ENCODE measurements around the gene TRMT2B.
"Not testable (repeated sequence)": the region's sequence is repeated elsewhere in the genome, so short reads cannot be mapped to it uniquely, and the experiment has no call there.

Gene TRMT2B

GRCh38 chrX:101009090-101009489, 42.8 kb downstream of the TRMT2B start:
- in situ Hi-C loops (cut with HindIII; ENCODE audit: low sequenced_read_pairs): no loop called here
- TF ChIP-seq, protein P1, sequence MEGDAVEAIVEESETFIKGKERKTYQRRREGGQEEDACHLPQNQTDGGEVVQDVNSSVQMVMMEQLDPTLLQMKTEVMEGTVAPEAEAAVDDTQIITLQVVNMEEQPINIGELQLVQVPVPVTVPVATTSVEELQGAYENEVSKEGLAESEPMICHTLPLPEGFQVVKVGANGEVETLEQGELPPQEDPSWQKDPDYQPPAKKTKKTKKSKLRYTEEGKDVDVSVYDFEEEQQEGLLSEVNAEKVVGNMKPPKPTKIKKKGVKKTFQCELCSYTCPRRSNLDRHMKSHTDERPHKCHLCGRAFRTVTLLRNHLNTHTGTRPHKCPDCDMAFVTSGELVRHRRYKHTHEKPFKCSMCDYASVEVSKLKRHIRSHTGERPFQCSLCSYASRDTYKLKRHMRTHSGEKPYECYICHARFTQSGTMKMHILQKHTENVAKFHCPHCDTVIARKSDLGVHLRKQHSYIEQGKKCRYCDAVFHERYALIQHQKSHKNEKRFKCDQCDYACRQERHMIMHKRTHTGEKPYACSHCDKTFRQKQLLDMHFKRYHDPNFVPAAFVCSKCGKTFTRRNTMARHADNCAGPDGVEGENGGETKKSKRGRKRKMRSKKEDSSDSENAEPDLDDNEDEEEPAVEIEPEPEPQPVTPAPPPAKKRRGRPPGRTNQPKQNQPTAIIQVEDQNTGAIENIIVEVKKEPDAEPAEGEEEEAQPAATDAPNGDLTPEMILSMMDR (IDR thresholded peaks at IDR 0.05; ENCODE audit: low read depth, low read length): no peak
- DNase-seq (ENCODE audit: low read depth, low spot score): peak; percentile 20
- H3K4me3 ChIP-seq (ENCODE audit: low read depth, low read length): no peak overlapping the region

DNA sequence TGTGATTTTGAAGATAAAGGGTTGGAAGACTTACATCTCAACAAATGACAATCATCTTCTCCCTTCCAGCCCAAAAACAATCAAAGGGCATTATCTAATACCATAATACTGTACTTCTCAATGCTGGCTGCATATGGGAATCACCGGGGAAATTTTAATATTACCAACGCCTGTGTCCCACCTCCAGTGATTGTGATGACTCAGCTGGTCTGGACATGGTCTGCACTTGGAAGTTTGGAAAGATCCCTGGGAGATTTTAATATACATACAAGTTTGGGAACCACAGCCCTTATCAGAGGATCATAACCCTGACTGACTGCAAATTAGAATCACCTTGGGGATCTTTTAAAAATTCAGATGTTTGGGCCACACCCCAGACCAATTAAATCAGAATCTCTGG, 52.5 kb downstream of the TRMT2B start:
- DNase-seq (ENCODE audit: low read depth, low spot score): no peak
- no peak overlapping the region for H3K4me3 ChIP-seq (ENCODE audit: low read depth, low read length)
- TF ChIP-seq, protein P1 (IDR thresholded peaks at IDR 0.05; ENCODE audit: low read depth, low read length): no peak
- in situ Hi-C loops (cut with HindIII; ENCODE audit: low sequenced_read_pairs): no loop called here

- TF ChIP-seq, protein P1 (IDR thresholded peaks at IDR 0.05; ENCODE audit: low read depth, low read length): no peak
- in situ Hi-C loops (cut with HindIII; ENCODE audit: low sequenced_read_pairs): no loop called here
- DNase-seq (ENCODE audit: low read depth, low spot score): peak; percentile 80
- H3K4me3 ChIP-seq (ENCODE audit: low read depth, low read length): no peak overlapping the region
Measured at GRCh38 chrX:100995469-100995868, 56.4 kb downstream of the TRMT2B start.

DNA sequence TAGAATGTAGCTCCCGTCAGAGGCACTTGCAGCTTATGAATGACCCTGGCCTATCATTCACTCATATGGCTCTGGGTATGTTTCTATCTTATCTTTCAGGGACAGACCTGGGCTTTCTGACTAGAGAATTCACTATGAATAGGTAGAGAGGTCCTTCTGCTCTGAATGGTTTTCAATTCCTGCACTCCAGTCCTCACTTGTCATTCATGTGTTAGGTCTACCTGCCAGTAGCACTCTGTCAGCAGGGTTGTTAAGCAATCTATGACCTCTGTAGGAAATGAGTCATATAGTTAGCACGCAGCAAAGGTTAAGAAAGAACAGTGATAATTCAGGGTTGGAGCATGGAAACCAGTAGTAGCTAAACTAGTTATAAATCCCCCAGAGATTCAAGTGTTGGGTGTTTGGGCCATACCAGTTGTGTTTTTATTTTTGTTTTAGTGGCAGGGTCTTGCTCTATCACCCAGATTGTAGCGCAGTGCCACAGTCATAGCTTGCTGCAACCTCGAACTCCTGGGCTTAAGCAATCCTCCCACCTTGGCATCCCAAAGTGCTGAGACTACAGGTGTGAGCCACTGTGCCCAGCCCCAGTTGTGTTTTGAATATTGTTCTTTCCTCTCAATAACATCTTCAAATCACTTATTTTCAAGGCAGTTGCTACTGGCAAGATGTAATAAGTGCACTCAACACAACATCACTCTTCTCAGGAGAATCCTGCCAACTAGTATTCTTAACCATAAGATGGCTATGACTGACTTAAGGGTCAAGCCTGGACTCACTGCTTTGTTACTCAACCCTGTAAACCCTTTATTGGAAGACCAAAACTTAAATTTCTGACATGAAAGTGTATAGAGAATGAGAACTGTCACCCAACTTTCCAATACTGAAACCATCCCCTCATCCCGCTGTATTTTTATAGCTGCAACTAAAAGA, 57.3 kb downstream of the TRMT2B start:
- DNase-seq (ENCODE audit: low read depth, low spot score): peak; percentile 9
- in situ Hi-C loops (cut with HindIII; ENCODE audit: low sequenced_read_pairs): no loop called here
- H3K4me3 ChIP-seq (ENCODE audit: low read depth, low read length): no peak overlapping the region
- TF ChIP-seq, protein P1 (IDR thresholded peaks at IDR 0.05; ENCODE audit: low read depth, low read length): no peak

DNA sequence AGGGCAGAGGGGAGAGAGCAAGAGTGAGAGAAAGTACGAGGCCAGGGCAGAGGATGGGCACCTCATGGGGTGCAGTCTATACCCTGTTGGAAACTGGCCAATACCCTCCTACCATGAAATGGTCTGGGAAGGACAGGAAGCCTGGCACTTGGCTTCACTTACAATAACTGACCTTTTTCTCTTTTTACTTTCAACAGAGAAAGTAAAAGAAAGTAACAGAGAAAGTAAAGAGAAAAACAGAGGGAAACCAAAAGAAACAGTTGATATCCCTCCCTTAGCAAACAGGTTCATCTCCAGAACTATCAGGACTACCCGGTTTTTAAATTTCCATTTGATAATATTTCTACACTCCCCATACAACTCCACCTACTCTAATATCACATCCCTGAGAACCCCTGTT, 61.8 kb downstream of the TRMT2B start:
- H3K4me3 ChIP-seq (ENCODE audit: low read depth, low read length): no peak overlapping the region
- TF ChIP-seq, protein P1 (IDR thresholded peaks at IDR 0.05; ENCODE audit: low read depth, low read length): no peak
- no peak for DNase-seq (ENCODE audit: low read depth, low spot score)
- in situ Hi-C loops (cut with HindIII; ENCODE audit: low sequenced_read_pairs): no loop called here

DNA sequence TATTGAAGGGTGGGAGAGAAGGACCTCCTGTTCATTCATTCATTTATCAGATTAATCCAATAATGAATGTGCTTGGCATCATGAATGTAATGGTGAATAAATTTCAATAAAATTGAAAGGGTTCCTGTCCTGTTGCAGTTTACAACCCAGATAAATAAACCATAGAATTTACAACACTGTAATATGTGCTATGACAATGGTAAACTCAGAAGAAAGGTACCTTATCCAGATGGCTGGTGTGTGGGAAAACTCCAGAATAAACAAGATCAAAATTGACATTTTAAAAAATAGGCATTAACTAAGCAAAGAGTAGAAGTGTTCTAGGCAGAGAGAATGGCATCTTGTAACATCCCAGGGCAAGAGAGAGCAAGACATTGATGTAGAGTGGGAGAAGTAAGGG, 67.1 kb downstream of the TRMT2B start:
- in situ Hi-C loops (cut with HindIII; ENCODE audit: low sequenced_read_pairs): no loop called here
- TF ChIP-seq, protein P1 (IDR thresholded peaks at IDR 0.05; ENCODE audit: low read depth, low read length): no peak

DNA sequence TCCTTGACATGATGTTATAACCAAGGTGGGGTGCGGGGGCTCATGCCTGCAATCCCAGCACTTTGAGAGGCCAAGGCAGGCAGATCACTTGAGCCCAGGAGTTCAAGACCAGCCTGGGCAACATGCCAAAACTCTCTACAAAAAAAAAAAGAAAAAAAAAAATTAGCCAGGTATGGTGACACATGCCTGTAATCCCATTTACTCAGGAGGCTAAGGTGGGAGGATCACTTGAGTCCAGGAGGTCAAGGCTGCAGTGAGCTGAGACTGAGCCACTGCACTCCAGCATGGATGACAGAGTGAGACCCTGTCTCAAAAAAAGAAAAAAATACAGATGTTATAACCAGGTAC, 70.4 kb downstream of the TRMT2B start:
- DNase-seq (ENCODE audit: low read depth, low spot score); in situ Hi-C loops (cut with HindIII; ENCODE audit: low sequenced_read_pairs); H3K4me3 ChIP-seq (ENCODE audit: low read depth, low read length): not testable (repeated sequence)

More for the DNA sequence above, 67.1 kb downstream of the TRMT2B start:
- no peak for DNase-seq (ENCODE audit: low read depth, low spot score)
- no peak overlapping the region for H3K4me3 ChIP-seq (ENCODE audit: low read depth, low read length)

Data from astrocyte of the spinal cord (primary cell).